Sigmoid colon (tissue), 7 donors: ENCODE measurements around the gene SOAT2. TPM values are rescaled to one million over a fixed set of nuclear protein-coding genes. Genes with fewer than 3 reads are reported as not detected.

ENCODE experiments used
- DNase-seq: peaks from one replicate; pipeline ENCODE4 v3.0.0-alpha.2; 2019
- H3K27ac ChIP-seq, 4 donors: fragments of 200-600 bp; sonication (generic); one replicate each; pipeline ENCODE4 v1.5.1; 2016 to 2019; ENCODE audit warnings: mild to moderate bottlenecking in 1 of 4
- H3K27me3 ChIP-seq, 3 donors: fragments of 200-600 bp; sonication (generic); one replicate each; pipeline ENCODE4 v1.5.1; 2019; ENCODE audit warnings: mild to moderate bottlenecking in 1 of 3
- H3K36me3 ChIP-seq, 4 donors: fragments of 200-600 bp; sonication (generic); one replicate each; pipeline ENCODE4 v1.5.1; 2016 to 2019
- H3K4me1 ChIP-seq, 4 donors: fragments of 200-600 bp; sonication (generic); one replicate each; pipeline ENCODE4 v1.5.1; 2017 to 2019
- H3K4me3 ChIP-seq, 4 donors: fragments of 200-600 bp; sonication (generic); one replicate each; pipeline ENCODE4 v1.5.1; 2017 to 2019; ENCODE audit warnings: mild to moderate bottlenecking in 2 of 4, moderate library complexity in 1 of 4
- H3K9me3 ChIP-seq, 4 donors: fragments of 200-600 bp in 3 of 4; sonication (generic) in 3 of 4; one replicate each; pipeline versions ENCODE4 v1.5.1 to v1.6.1; 2013 to 2019
- CTCF ChIP-seq, 4 experiments: fragments of 450-650 bp in 3 of 4; fragments of 200-600 bp in 1 of 4; IDR thresholded peaks; one replicate each; pipeline ENCODE4 v1.5.1; 2016 to 2019; ENCODE audit warnings: antibody characterized with exemption in 4 of 4, mild to moderate bottlenecking in 3 of 4, moderate library complexity in 2 of 4
- EP300 ChIP-seq, 4 donors: sonication (generic); formaldehyde crosslinking; IDR thresholded peaks; one replicate each; pipeline ENCODE4 v1.6.1; 2017; ENCODE audit warnings: antibody characterized with exemption in 4 of 4
- POLR2A ChIP-seq, 2 donors: fragments of 450-650 bp; IDR thresholded peaks; one replicate each; pipeline ENCODE4 v1.6.1; 2016; ENCODE audit warnings: antibody characterized with exemption in 2 of 2, mild to moderate bottlenecking in 2 of 2, moderate library complexity in 2 of 2
- POLR2AphosphoS5 ChIP-seq, 4 donors: sonication (generic); formaldehyde crosslinking; IDR thresholded peaks; one replicate each; pipeline ENCODE4 v1.6.1; 2017; ENCODE audit warnings: antibody characterized with exemption in 4 of 4
- WGBS, 2 donors: extraction: QIAGEN DNeasy Blood & Tissue Kit; methylation state at CpG; one replicate each; pipeline ENCODE4 v1.1.7; 2013; 5-methylcytosine and 5-hydroxymethylcytosine counted together
- intact Hi-C: fragments of 100-400 bp; cut with DNase I; formaldehyde crosslinking; loops from one replicate; pipeline ENCODE4 v1.15.1; 2023
- polyA plus RNA-seq, 3 donors: library from polyadenylated mRNA; stranded (reverse); fragments of 200-250 nt; gene quantifications; one replicate each; pipeline ENCODE4 v1.2.3, GENCODE V29; 2013
- total RNA-seq, 4 donors: library from RNA; depleted of rRNA; stranded (reverse); fragments of >200 nt; gene quantifications; one replicate each; pipeline ENCODE4 v1.1.0, GENCODE V29; 2016
- donor health status: healthy with polysubstance abuse.
- donor health status: Bipolar disorder and iron deficiency.
- donor health status: healthy.

Gene SOAT2
- total and polyA plus RNA-seq, 7 donors = 0.09 to 0.55 (median 0.41) TPM; not detected in 4

- 42 to 65% methylated on average over 11 of the region's 11 CpGs for WGBS, 2 donors
- Histone ChIP-seq H3K9me3 (no peaks in the 10 kb centered on the region), H3K27ac (peak overlapping the region; percentile 77 to 93 (median 84)), H3K27me3 (no peaks in the 10 kb centered on the region), H3K4me3 (peak overlapping the region in 3 of 4 donors; percentile 57 to 69 (median 60)), H3K4me1 (peaks cover 0 to 33% (median 29%) of the 10 kb centered on the region in 4 donors), H3K36me3 (peaks cover 0 to 5% (median 0%) of the 10 kb centered on the region in 4 donors)
- DNase-seq = peak; percentile 94
- intact Hi-C loops = no loop called here
- TF ChIP-seq CTCF (IDR thresholded peaks at IDR 0.05) = no peak
- no peak for TF ChIP-seq POLR2A (IDR thresholded peaks at IDR 0.05)
- TF ChIP-seq EP300 (IDR thresholded peaks at IDR 0.05) = no peak
- TF ChIP-seq POLR2AphosphoS5 (IDR thresholded peaks at IDR 0.05) = peak; percentile 51 to 69 (median 62)
Observed at GRCh38 chr12:53096089-53096741, 7.1 kb upstream of the SOAT2 start.

- Histone ChIP-seq H3K9me3 (no peaks in the 10 kb centered on the region), H3K4me1 (peaks cover 0 to 33% (median 29%) of the 10 kb centered on the region in 4 donors), H3K4me3 (peak overlapping the region; percentile 38 to 69 (median 58)), H3K27me3 (no peaks in the 10 kb centered on the region), H3K36me3 (peaks cover 0 to 8% (median 0%) of the 10 kb centered on the region in 4 donors), H3K27ac (peak overlapping the region; percentile 77 to 93 (median 84))
- intact Hi-C loops = no loop called here
- 53 to 60% methylated on average over 9 of the region's 9 CpGs for WGBS, 2 donors
- TF ChIP-seq EP300 (IDR thresholded peaks at IDR 0.05) (no peak), POLR2AphosphoS5 (IDR thresholded peaks at IDR 0.05) (no peak), CTCF (IDR thresholded peaks at IDR 0.05) (no peak), POLR2A (IDR thresholded peaks at IDR 0.05) (no peak)
- peak; percentile 65 for DNase-seq
Observed at GRCh38 chr12:53096759-53097158, 6.5 kb upstream of the SOAT2 start.

- Histone ChIP-seq H3K4me1 (peaks cover 0 to 33% (median 29%) of the 10 kb centered on the region in 4 donors), H3K36me3 (peaks cover 0 to 8% (median 0%) of the 10 kb centered on the region in 4 donors), H3K9me3 (no peaks in the 10 kb centered on the region), H3K4me3 (peak overlapping the region; percentile 38 to 69 (median 58)), H3K27ac (peak overlapping the region; percentile 77 to 93 (median 84)), H3K27me3 (no peaks in the 10 kb centered on the region)
- 5 to 6% methylated on average over 9 of the region's 9 CpGs for WGBS, 2 donors
- intact Hi-C loops = no loop called here
- peak; percentile 83 for DNase-seq
- TF ChIP-seq CTCF (IDR thresholded peaks at IDR 0.05) = no peak
- peak in 1 of 4 donors; percentile 4 for TF ChIP-seq POLR2AphosphoS5 (IDR thresholded peaks at IDR 0.05)
- TF ChIP-seq EP300 (IDR thresholded peaks at IDR 0.05) = no peak
- no peak for TF ChIP-seq POLR2A (IDR thresholded peaks at IDR 0.05)
Observed at GRCh38 chr12:53097207-53097563, 6.1 kb upstream of the SOAT2 start.

GRCh38 chr12:53097564-53098353, 5.5 kb upstream of the SOAT2 start, which contains the start of gene IGFBP6:
Gene IGFBP6 (plus strand): TSS chr12:53097667. CDS start chr12:53097718, 51 bp downstream.
- intact Hi-C loops = loop anchor here (2.0 kb wide), 1 partner anchor 19 kb away; the partner anchor contains the start of gene SPRYD3
- TF ChIP-seq POLR2A (IDR thresholded peaks at IDR 0.05) (no peak), POLR2AphosphoS5 (IDR thresholded peaks at IDR 0.05) (peak in 3 of 4 donors; percentile 1 to 56 (median 5)), EP300 (IDR thresholded peaks at IDR 0.05) (no peak), CTCF (IDR thresholded peaks at IDR 0.05) (peak in 2 of 4 experiments; percentile 22 to 36)
- Histone ChIP-seq H3K9me3 (no peaks in the 10 kb centered on the region), H3K4me1 (peaks cover 0 to 33% (median 29%) of the 10 kb centered on the region in 4 donors), H3K36me3 (peaks cover 0 to 8% (median 0%) of the 10 kb centered on the region in 4 donors), H3K4me3 (peak within 1 kb of the TSS; percentile 38 to 69 (median 58)), H3K27ac (peak within 1 kb of the TSS; percentile 77 to 93 (median 84)), H3K27me3 (no peaks in the 10 kb centered on the region)
- WGBS, 2 donors = 1% methylated on average over 51 of the region's 51 CpGs
- DNase-seq = peak; percentile 85
